GM23338 (cell line): Measurements from ENCODE around the gene C5orf58. TPM values are rescaled to one million over a fixed set of nuclear protein-coding genes. Genes with fewer than 3 reads are reported as not detected.

Source experiments
- ATAC-seq: fragments of 200-7000 bp; cut with Tn5 transposase; 3 replicates; pipeline ENCODE4 v1.9.1; 2020
- DNase-seq: peaks from one replicate; pipeline ENCODE4 v3.0.0-alpha.2; 2015; ENCODE audit warnings: low spot score
- H2AFZ ChIP-seq: fragments of 200-600 bp; sonication (generic); 2 replicates; pipeline ENCODE4 v1.8.0; 2016; ENCODE audit warnings: antibody characterized with exemption, mild to moderate bottlenecking, moderate library complexity
- H3F3A ChIP-seq: fragments of 200-600 bp; sonication (generic); replicated peaks from 2 replicates; pipeline ENCODE4 v1.8.0; 2017; ENCODE audit warnings: antibody characterized with exemption, mixed run types, low read depth
- H3K27ac ChIP-seq: fragments of 200-600 bp; sonication (generic); 2 replicates; pipeline ENCODE4 v1.6.1; 2016; ENCODE audit warnings: low read depth
- H3K27me3 ChIP-seq: fragments of 200-600 bp; sonication (generic); 2 replicates; pipeline ENCODE4 v1.8.0; 2016; ENCODE audit warnings: mild to moderate bottlenecking, mixed run types, moderate library complexity; ENCODE audit not compliant: insufficient read depth
- H3K36me3 ChIP-seq: fragments of 200-600 bp; sonication (generic); 2 replicates; pipeline ENCODE4 v1.8.0; 2016; ENCODE audit warnings: mild to moderate bottlenecking; ENCODE audit not compliant: insufficient read depth
- H3K4me1 ChIP-seq: fragments of 200-600 bp; sonication (generic); 2 replicates; pipeline ENCODE4 v1.8.0; 2016; ENCODE audit warnings: mild to moderate bottlenecking, moderate library complexity; ENCODE audit not compliant: insufficient read depth
- H3K4me2 ChIP-seq: fragments of 200-600 bp; sonication (generic); 2 replicates; pipeline ENCODE4 v1.7.1; 2017; ENCODE audit warnings: mixed run types
- H3K4me3 ChIP-seq: fragments of 200-600 bp; sonication (generic); 2 replicates; pipeline ENCODE4 v1.6.1; 2016; ENCODE audit warnings: mixed run types
- H3K79me2 ChIP-seq: fragments of 200-600 bp; sonication (generic); replicated peaks from 2 replicates; pipeline ENCODE4 v1.8.0; 2017; ENCODE audit warnings: mild to moderate bottlenecking; ENCODE audit not compliant: insufficient read depth
- H3K9me2 ChIP-seq: fragments of 200-600 bp; sonication (generic); 2 replicates; pipeline ENCODE4 v1.8.0; 2017; ENCODE audit not compliant: insufficient read depth
- H4K20me1 ChIP-seq: fragments of 200-600 bp; sonication (generic); replicated peaks from 2 replicates; pipeline ENCODE4 v1.8.0; 2017; ENCODE audit warnings: mild to moderate bottlenecking; ENCODE audit not compliant: insufficient read depth
- H3K27ac Mint-ChIP-seq: 2 replicates; pipeline ENCODE4 v1.8.0; 2020; ENCODE audit warnings: inconsistent platforms, mild to moderate bottlenecking, moderate library complexity, mixed read lengths
- H3K27me3 Mint-ChIP-seq: 3 replicates; pipeline ENCODE4 v1.8.0; 2022; ENCODE audit warnings: low read depth, mild to moderate bottlenecking, moderate library complexity, mixed read lengths, inconsistent platforms; ENCODE audit not compliant: insufficient read depth, poor library complexity
- H3K36me3 Mint-ChIP-seq: 3 replicates; pipeline ENCODE4 v1.8.0; 2021; ENCODE audit warnings: low read depth, mild to moderate bottlenecking, inconsistent platforms, moderate library complexity, mixed read lengths
- H3K4me1 Mint-ChIP-seq: 3 replicates; pipeline ENCODE4 v1.8.0; 2020; ENCODE audit warnings: mild to moderate bottlenecking, inconsistent platforms, mixed read lengths
- H3K4me3 Mint-ChIP-seq: 3 replicates; pipeline ENCODE4 v1.8.0; 2021; ENCODE audit warnings: moderate library complexity, mild to moderate bottlenecking, inconsistent platforms, mixed read lengths
- H3K9me3 Mint-ChIP-seq: 3 replicates; pipeline ENCODE4 v1.8.0; 2020; ENCODE audit warnings: moderate library complexity, mild to moderate bottlenecking, inconsistent platforms, mixed read lengths
- CREB1 ChIP-seq: fragments of 250-450 bp; sonication (Bioruptor Pico); IDR thresholded peaks from 2 replicates; pipeline ENCODE4 v1.5.0; 2020; ENCODE audit warnings: low read depth, mild to moderate bottlenecking, moderate library complexity
- CTCF ChIP-seq, 2 experiments: fragments of 200-600 bp in 1 of 2; sonication (generic) in 1 of 2; conservative IDR thresholded peaks; 2 replicates each; pipeline versions ENCODE4 v1.5.1 to v1.6.1; 2016 to 2017; ENCODE audit warnings: antibody characterized with exemption in 2 of 2, low read depth in 2 of 2, mild to moderate bottlenecking in 2 of 2, moderate library complexity in 1 of 2
- ETS1 ChIP-seq: IDR thresholded peaks from 2 replicates; pipeline ENCODE4 v1.6.1; 2016; ENCODE audit warnings: antibody characterized with exemption
- EZH2 ChIP-seq: fragments of 200-600 bp; sonication (generic); IDR thresholded peaks from one replicate; pipeline ENCODE4 v1.8.0; 2017; ENCODE audit warnings: antibody characterized with exemption, mild to moderate bottlenecking, low read depth; ENCODE audit not compliant: unreplicated experiment
- EZH2phosphoT487 ChIP-seq: fragments of 200-600 bp; sonication (generic); IDR thresholded peaks from one replicate; pipeline ENCODE4 v1.8.1; 2018; ENCODE audit warnings: antibody characterized with exemption; ENCODE audit not compliant: unreplicated experiment
- JUNB ChIP-seq: IDR thresholded peaks from one replicate; pipeline ENCODE4 v1.6.1; 2016; ENCODE audit warnings: antibody characterized with exemption; ENCODE audit not compliant: unreplicated experiment
- NANOG ChIP-seq: IDR thresholded peaks from 2 replicates; pipeline ENCODE4 v1.6.1; 2016; ENCODE audit warnings: antibody characterized with exemption, borderline replicate concordance
- POLR2AphosphoS5 ChIP-seq: IDR thresholded peaks from 2 replicates; pipeline ENCODE4 v1.6.1; 2016; ENCODE audit warnings: antibody characterized with exemption, low read depth
- REST ChIP-seq: IDR thresholded peaks from one replicate; pipeline ENCODE4 v1.6.1; 2018; ENCODE audit warnings: antibody characterized with exemption; ENCODE audit not compliant: unreplicated experiment
- STAT1 ChIP-seq: IDR thresholded peaks from one replicate; pipeline ENCODE4 v1.6.1; 2016; ENCODE audit warnings: antibody characterized with exemption; ENCODE audit not compliant: unreplicated experiment
- ZNF114 ChIP-seq: fragments of 250-450 bp; sonication (Bioruptor Pico); IDR thresholded peaks from 2 replicates; pipeline ENCODE4 v1.5.0; 2020; ENCODE audit warnings: mild to moderate bottlenecking, moderate library complexity
- ZNF331 ChIP-seq: fragments of 250-450 bp; sonication (Bioruptor Pico); IDR thresholded peaks from 2 replicates; pipeline ENCODE4 v1.5.0; 2020; ENCODE audit warnings: low read depth, mild to moderate bottlenecking, moderate library complexity
- ZNF462 ChIP-seq: fragments of 250-450 bp; sonication (Bioruptor Pico); IDR thresholded peaks from 2 replicates; pipeline ENCODE4 v1.5.0; 2020; ENCODE audit warnings: mild to moderate bottlenecking, moderate library complexity
- polyA plus RNA-seq: library from polyadenylated mRNA; unstranded; fragments of >200 nt; fragmentation: Nextera tagmentation; extraction: Ambion mirVana; gene quantifications from 2 replicates; pipeline ENCODE4 v1.2.1, GENCODE V29; 2016
- total RNA-seq: library from RNA; depleted of rRNA; stranded (reverse); fragments of >200 nt; shearing (Covaris generic); gene quantifications from 2 replicates; pipeline ENCODE4 v1.2.3, GENCODE V29; 2014

Gene C5orf58
- total and polyA plus RNA-seq, 2 experiments from 2014 or later: 1.0 to 9.1 TPM

GRCh38 chr5:170256571-170256970 lies 23.8 kb downstream of the C5orf58 start:
- H3K36me3 ChIP-seq: no peaks in the 10 kb centered on the region
- H4K20me1 ChIP-seq: no peaks in the 10 kb centered on the region
- H3K4me1 Mint-ChIP-seq: peaks cover 57% of the 10 kb centered on the region
- TF ChIP-seq ZNF462 (CRISPR knock-in tag) (no peak), EZH2 (no peak), ZNF114 (CRISPR knock-in tag) (no peak), CREB1 (CRISPR knock-in tag) (no peak), STAT1 (no peak), REST (no peak), NANOG (no peak), CTCF (conservative IDR thresholded peaks at IDR 0.05; ENCODE audit: low read depth in 2 of 2) (no peak), POLR2AphosphoS5 (no peak), ZNF331 (no peak), EZH2phosphoT487 (no peak), JUNB (no peak), ETS1 (no peak)
- H3K4me3 ChIP-seq: no peak overlapping the region
- no peaks in the 10 kb centered on the region for H3K36me3 Mint-ChIP-seq
- no peak overlapping the region for H3K4me3 Mint-ChIP-seq
- H2AFZ ChIP-seq: peak overlapping the region; percentile 63; the same call in 1 of the 2 replicates
- H3K27me3 Mint-ChIP-seq: peaks cover 8% of the 10 kb centered on the region
- no peak overlapping the region for H3K27ac Mint-ChIP-seq
- no peaks in the 10 kb centered on the region for H3K27me3 ChIP-seq
- no peak overlapping the region for H3K4me2 ChIP-seq
- DNase-seq: no peak
- no peaks in the 10 kb centered on the region for H3K9me3 Mint-ChIP-seq
- peaks cover 39% of the 10 kb centered on the region for H3K4me1 ChIP-seq
- H3K9me2 ChIP-seq: peaks cover 8% of the 10 kb centered on the region; the same call in 1 of the 2 replicates
- no peak overlapping the region for H3K27ac ChIP-seq
- no peaks in the 10 kb centered on the region for H3K79me2 ChIP-seq
- no peak for ATAC-seq
- no peaks in the 10 kb centered on the region for H3F3A ChIP-seq
